Putamen (tissue), 1 donor: ENCODE results near the gene CHD6.

Experiments used
- DNase-seq: peaks from one replicate; pipeline ENCODE4 v3.0.0-alpha.2; 2016; ENCODE audit warnings: low spot score

CHD6 gene

GRCh38 chr20:41424546-41424945 is 193.6 kb downstream of the CHD6 start:
- no peak for DNase-seq

- no peak for DNase-seq
Measured at GRCh38 chr20:41424011-41424410, 194.2 kb downstream of the CHD6 start.

GRCh38 chr20:41422953-41423352 is 195.2 kb downstream of the CHD6 start:
- no peak for DNase-seq

- no peak for DNase-seq
Measured at GRCh38 chr20:41418739-41419293, 199.4 kb downstream of the CHD6 start.

GRCh38 chr20:41418031-41418430 is 200.1 kb downstream of the CHD6 start:
- DNase-seq = no peak

- DNase-seq = no peak
Measured at GRCh38 chr20:41415191-41415590, 203.0 kb downstream of the CHD6 start.

- no peak for DNase-seq
Measured at GRCh38 chr20:41413169-41413568, 205.0 kb downstream of the CHD6 start.

GRCh38 chr20:41412324-41413120 is 205.7 kb downstream of the CHD6 start:
- no peak for DNase-seq

GRCh38 chr20:41411391-41411847 is 206.8 kb downstream of the CHD6 start:
- no peak for DNase-seq

- DNase-seq = no peak
Measured at GRCh38 chr20:41408986-41409385, 209.2 kb downstream of the CHD6 start.

- no peak for DNase-seq
Measured at GRCh38 chr20:41408156-41408794, 209.9 kb downstream of the CHD6 start.

GRCh38 chr20:41407607-41408006 is 210.6 kb downstream of the CHD6 start:
- DNase-seq = no peak

- DNase-seq = no peak
Measured at GRCh38 chr20:41406896-41407444, 211.2 kb downstream of the CHD6 start.

GRCh38 chr20:41406353-41406752 is 211.8 kb downstream of the CHD6 start:
- DNase-seq = no peak

GRCh38 chr20:41405436-41405835 is 212.7 kb downstream of the CHD6 start:
- no peak for DNase-seq

- DNase-seq = no peak
Measured at GRCh38 chr20:41403604-41404003, 214.6 kb downstream of the CHD6 start.

GRCh38 chr20:41398408-41398807 is 219.8 kb downstream of the CHD6 start:
- DNase-seq = no peak

GRCh38 chr20:41395667-41396664 is 222.2 kb downstream of the CHD6 start:
- no peak for DNase-seq

- no peak for DNase-seq
Measured at GRCh38 chr20:41394931-41395666, 223.1 kb downstream of the CHD6 start.

- no peak for DNase-seq
Measured at GRCh38 chr20:41394081-41394480, 224.1 kb downstream of the CHD6 start.

GRCh38 chr20:41393705-41394066 is 224.5 kb downstream of the CHD6 start:
- peak; percentile 78 for DNase-seq
